Naive B cell (primary cell): ENCODE measurements around the gene ZNF672. TPM values are rescaled to one million over a fixed set of nuclear protein-coding genes. Genes with fewer than 3 reads are reported as not detected.
"Not testable (repeated sequence)": the region's sequence is repeated elsewhere in the genome, so short reads cannot be mapped to it uniquely, and the experiment has no call there.

Experiments
- ATAC-seq, 2 donors: fragments of 150-1000 bp; cut with Tn5 transposase; 2 replicates each; pipeline ENCODE4 v1.10.0; 2021; ENCODE audit warnings: low read depth in 2 of 2, mild to moderate bottlenecking in 2 of 2, moderate library complexity in 2 of 2
- DNase-seq: peaks from one replicate; pipeline ENCODE4 v3.0.0; 2022
- H3K27ac Mint-ChIP-seq, 6 donors: one replicate each; pipeline ENCODE4 v1.8.0; 2020 to 2022; ENCODE audit warnings: mild to moderate bottlenecking in 6 of 6, mixed read lengths in 6 of 6, moderate library complexity in 5 of 6, inconsistent platforms in 2 of 6
- H3K27me3 Mint-ChIP-seq, 3 donors: one replicate each; pipeline ENCODE4 v1.8.0; 2021 to 2022; ENCODE audit warnings: mixed read lengths in 3 of 3, mild to moderate bottlenecking in 1 of 3
- H3K36me3 Mint-ChIP-seq, 2 donors: one replicate each; pipeline ENCODE4 v1.8.0; 2020 to 2022; ENCODE audit warnings: mixed read lengths in 2 of 2, inconsistent platforms in 1 of 2, mild to moderate bottlenecking in 1 of 2
- H3K4me1 Mint-ChIP-seq, 3 donors: one replicate each; pipeline ENCODE4 v1.8.0; 2020 to 2022; ENCODE audit warnings: mixed read lengths in 3 of 3, inconsistent platforms in 1 of 3, mild to moderate bottlenecking in 1 of 3, moderate library complexity in 1 of 3
- H3K4me3 Mint-ChIP-seq, 8 donors: one replicate each; pipeline ENCODE4 v1.8.0; 2020 to 2022; ENCODE audit warnings: mild to moderate bottlenecking in 8 of 8, mixed read lengths in 8 of 8, moderate library complexity in 8 of 8, inconsistent platforms in 2 of 8
- H3K9me3 Mint-ChIP-seq, 7 donors: one replicate each; pipeline ENCODE4 v1.8.0; 2020 to 2022; ENCODE audit warnings: mixed read lengths in 7 of 7, mild to moderate bottlenecking in 5 of 7, inconsistent platforms in 2 of 7, moderate library complexity in 1 of 7
- polyA plus RNA-seq, 6 donors: library from polyadenylated mRNA; unstranded; fragments of 300-500 nt; fragmentation: Illumina TruSeq; gene quantifications; one replicate each; pipeline ENCODE4 v1.2.3, GENCODE V29; 2021; ENCODE audit warnings: low read depth in 6 of 6

The ZNF672 gene
- polyA plus RNA-seq, 6 donors from 2014 or later = 31.7 to 61.5 (median 41.1) TPM

DNA sequence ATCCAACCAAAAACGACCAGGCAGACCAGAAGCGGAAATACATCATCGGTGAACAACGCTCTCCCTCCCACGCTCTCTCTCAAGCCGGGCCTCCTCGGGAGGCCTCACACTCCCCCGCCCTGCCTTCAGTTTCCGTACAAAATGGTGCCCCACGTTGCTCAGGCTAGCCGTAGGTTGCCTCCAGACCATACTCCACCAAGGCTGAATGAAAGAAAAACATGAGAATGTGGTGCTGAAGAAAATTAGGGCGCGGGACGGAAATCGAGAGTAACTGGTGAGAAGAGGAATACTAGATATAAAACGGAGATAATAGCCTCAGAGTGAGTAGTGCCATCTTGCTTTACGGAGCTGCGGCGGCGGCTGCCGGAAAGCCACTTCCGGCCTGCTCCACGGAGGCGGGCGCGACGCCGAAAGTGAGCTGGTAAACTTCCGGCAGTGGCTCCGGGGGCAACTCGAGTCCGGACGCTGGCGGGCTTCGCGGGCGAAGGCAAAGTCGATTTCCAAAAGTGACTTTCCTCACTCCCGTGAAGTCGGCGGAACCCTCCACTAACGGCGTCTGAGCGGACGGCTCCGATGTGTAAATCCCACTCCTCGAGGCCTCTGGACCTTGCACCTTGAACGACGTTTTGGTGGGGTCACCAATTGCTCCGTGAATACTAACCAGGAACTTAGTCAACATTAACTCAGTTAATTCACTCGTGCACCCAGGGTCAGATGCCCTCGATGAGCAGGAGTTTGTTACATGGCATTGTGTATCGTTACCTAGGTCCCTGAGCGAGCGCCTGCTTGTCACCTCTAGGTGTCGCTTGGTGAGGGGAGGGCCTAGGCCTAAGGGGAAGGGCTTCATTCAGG, 11.9 kb upstream of the ZNF672 start, which contains the start of gene SH3BP5L:
SH3BP5L (minus strand) TSS at position 7 of the 852 bp plus-strand sequence. CDS start 980 bp downstream, outside the sequence.
- peaks cover 40 to 59% (median 55%) of the 10 kb centered on the region in 3 donors for H3K4me1 Mint-ChIP-seq
- DNase-seq (peak; percentile 94), ATAC-seq (peak; percentile 81 to 85)
- H3K27me3 Mint-ChIP-seq = no peaks in the 10 kb centered on the region
- peak within 1 kb of the TSS; percentile 95 to 99 (median 98) for H3K27ac Mint-ChIP-seq
- peaks cover 0 to 3% (median 0%) of the 10 kb centered on the region in 7 donors for H3K9me3 Mint-ChIP-seq
- H3K36me3 Mint-ChIP-seq = peaks cover 0 to 25% of the 10 kb centered on the region in 2 donors
- H3K4me3 Mint-ChIP-seq = peak within 1 kb of the TSS; percentile 93 to 100 (median 98)

- DNase-seq = no peak
- H3K4me3 Mint-ChIP-seq = peak overlapping the region in 1 of 8 donors; percentile 41
- ATAC-seq = no peak
- peaks cover 0 to 3% (median 0%) of the 10 kb centered on the region in 7 donors for H3K9me3 Mint-ChIP-seq
- peak overlapping the region in 1 of 6 donors; percentile 82 for H3K27ac Mint-ChIP-seq
- peaks cover 28 to 32% (median 31%) of the 10 kb centered on the region in 3 donors for H3K4me1 Mint-ChIP-seq
- no peaks in the 10 kb centered on the region for H3K27me3 Mint-ChIP-seq
- peaks cover 0 to 25% of the 10 kb centered on the region in 2 donors for H3K36me3 Mint-ChIP-seq
These were observed 9.2 kb upstream of the ZNF672 start for GRCh38 chr1:248828845-248829244.

GRCh38 chr1:248830718-248831017, 7.4 kb upstream of the ZNF672 start:
- not testable (repeated sequence) for H3K4me3 Mint-ChIP-seq, DNase-seq, H3K27ac Mint-ChIP-seq, H3K27me3 Mint-ChIP-seq, H3K36me3 Mint-ChIP-seq, ATAC-seq, H3K9me3 Mint-ChIP-seq
- peaks cover 10 to 15% (median 15%) of the 10 kb centered on the region in 3 donors for H3K4me1 Mint-ChIP-seq

DNA sequence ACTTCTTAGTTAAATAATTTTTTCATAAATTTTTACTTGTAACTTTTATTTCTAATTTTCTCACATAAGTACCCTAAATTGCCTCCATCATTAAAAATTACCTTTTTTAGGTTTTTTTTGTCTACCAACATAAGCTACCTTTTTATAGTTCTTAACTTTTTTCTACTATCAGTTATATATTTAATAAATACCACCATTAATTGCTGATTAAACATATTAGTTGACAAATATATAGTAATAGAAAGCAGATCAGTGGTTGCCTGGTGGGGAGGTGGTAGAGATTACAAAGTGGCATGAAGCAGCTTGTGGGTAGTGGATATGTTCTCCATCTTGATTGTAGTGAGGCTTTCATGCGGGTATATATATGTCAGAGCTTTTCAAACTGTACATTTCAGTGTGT, 6.2 kb upstream of the ZNF672 start:
- Mint-ChIP-seq H3K9me3 (peaks cover 0 to under 1% (median 0%) of the 10 kb centered on the region in 7 donors), H3K27me3 (no peaks in the 10 kb centered on the region), H3K4me1 (peaks cover 2 to 8% (median 7%) of the 10 kb centered on the region in 3 donors), H3K4me3 (no peak overlapping the region), H3K27ac (no peak overlapping the region), H3K36me3 (peaks cover 0 to 2% of the 10 kb centered on the region in 2 donors)
- DNase-seq = no peak
- no peak for ATAC-seq

GRCh38 chr1:248834343-248834940, 3.6 kb upstream of the ZNF672 start:
- no peaks in the 10 kb centered on the region for H3K9me3 Mint-ChIP-seq
- H3K36me3 Mint-ChIP-seq = no peaks in the 10 kb centered on the region
- no peak overlapping the region for H3K27ac Mint-ChIP-seq
- ATAC-seq = no peak
- no peak for DNase-seq
- H3K4me3 Mint-ChIP-seq = no peak overlapping the region
- no peaks in the 10 kb centered on the region for H3K27me3 Mint-ChIP-seq
- peaks cover 6 to 9% (median 7%) of the 10 kb centered on the region in 3 donors for H3K4me1 Mint-ChIP-seq

- Mint-ChIP-seq H3K36me3 (no peaks in the 10 kb centered on the region), H3K9me3 (no peaks in the 10 kb centered on the region), H3K27ac (peak overlapping the region in 2 of 6 donors; percentile 82 to 100), H3K27me3 (no peaks in the 10 kb centered on the region), H3K4me3 (no peak overlapping the region), H3K4me1 (peaks cover 17 to 32% (median 27%) of the 10 kb centered on the region in 3 donors)
- ATAC-seq (no peak), DNase-seq (no peak)
These were observed 811 bp upstream of the ZNF672 start for GRCh38 chr1:248837045-248837780.

DNA sequence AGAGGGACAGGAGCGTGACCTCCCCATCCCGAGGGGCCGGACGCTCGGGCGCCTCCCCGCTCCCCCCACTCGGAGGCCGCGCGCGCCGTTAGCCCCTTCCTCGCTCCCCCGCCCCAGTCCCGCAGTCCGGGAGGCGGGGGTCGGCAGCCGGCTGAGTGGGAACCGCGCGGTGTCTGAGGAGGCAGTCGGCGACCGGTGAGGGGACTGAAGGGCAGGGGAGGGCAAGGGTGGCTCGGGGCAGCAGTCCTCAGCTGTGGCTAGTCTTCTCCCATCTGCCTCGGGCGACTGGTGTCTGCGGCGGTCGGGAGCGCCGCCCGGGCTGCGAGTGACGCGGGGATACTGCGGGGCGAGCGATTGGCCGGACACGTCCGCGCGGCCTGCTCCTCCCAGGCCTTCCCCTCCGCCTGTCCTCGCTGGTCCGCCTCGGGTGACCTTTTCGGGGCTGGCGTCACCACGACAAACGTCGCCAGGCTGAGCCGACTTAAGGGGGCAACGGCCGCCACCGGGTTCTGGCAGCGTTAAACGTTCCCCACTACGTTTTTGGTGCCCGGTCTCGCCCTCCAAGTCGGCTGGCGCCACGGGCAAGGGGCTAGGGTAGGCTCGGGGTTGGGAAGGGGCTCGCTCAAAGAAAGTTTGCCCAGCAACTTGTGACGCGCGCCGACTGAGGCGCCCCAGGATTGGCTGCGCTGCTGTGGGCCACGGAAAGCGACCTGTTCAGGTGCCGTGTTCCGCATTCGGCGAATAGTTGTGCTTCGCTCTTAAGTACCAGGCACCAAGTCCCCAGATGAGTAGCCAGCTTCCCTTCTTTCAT, 538 bp downstream of the ZNF672 start:
- H3K27ac Mint-ChIP-seq = peak overlapping the region in 3 of 6 donors; percentile 99 to 100 (median 99)
- DNase-seq (peak; percentile 91), ATAC-seq (peak; percentile 71 to 72)
- no peak overlapping the region for H3K4me3 Mint-ChIP-seq
- no peaks in the 10 kb centered on the region for H3K27me3 Mint-ChIP-seq
- H3K4me1 Mint-ChIP-seq = peaks cover 21 to 39% (median 31%) of the 10 kb centered on the region in 3 donors
- no peaks in the 10 kb centered on the region for H3K36me3 Mint-ChIP-seq
- H3K9me3 Mint-ChIP-seq = no peaks in the 10 kb centered on the region

DNA sequence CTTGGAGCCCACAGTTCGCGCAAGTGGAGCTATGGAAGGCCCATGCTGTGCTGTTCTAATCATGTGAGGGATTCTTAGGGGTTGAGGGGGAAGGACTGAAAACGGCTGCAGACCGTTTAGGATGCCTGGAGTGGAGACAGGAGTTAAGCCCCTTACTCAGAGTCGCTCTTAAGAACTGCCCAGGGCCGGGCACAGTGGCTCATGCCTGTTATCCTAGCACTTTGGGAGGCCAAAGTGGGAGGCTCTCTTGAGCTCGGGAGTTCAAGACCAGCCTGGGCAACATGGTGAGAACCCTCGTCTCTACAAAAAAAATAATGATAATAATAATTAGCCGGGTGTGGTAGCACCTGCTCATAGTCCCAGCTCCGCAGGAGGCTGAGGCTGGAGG, 1.1 kb downstream of the ZNF672 start:
- no peak for ATAC-seq
- DNase-seq = peak; percentile 24
- H3K27ac Mint-ChIP-seq = peak overlapping the region in 3 of 6 donors; percentile 99 to 100 (median 99)
- H3K36me3 Mint-ChIP-seq = no peaks in the 10 kb centered on the region
- H3K27me3 Mint-ChIP-seq = no peaks in the 10 kb centered on the region
- peaks cover 21 to 41% (median 31%) of the 10 kb centered on the region in 3 donors for H3K4me1 Mint-ChIP-seq
- no peak overlapping the region for H3K4me3 Mint-ChIP-seq
- H3K9me3 Mint-ChIP-seq = no peaks in the 10 kb centered on the region

DNA sequence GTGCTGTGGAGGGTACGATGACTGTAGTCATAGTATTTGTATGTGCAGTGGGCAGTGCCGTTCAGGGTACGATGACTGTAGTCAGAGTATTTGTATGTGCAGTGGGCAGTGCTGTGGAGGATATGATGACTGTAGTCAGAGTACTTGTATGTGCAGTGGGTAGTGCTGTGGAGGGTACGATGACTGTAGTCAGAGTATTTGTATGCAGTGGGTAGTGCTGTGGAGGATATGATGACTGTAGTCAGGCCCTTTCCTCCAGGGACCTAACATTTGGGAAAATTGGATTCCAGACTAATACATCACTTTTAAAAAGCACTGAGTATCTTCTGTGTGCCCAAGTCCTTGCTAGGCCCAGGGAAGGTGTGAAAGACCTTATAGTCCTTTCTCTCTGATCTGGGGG, 2.9 kb downstream of the ZNF672 start:
- DNase-seq (no peak), ATAC-seq (no peak)
- no peaks in the 10 kb centered on the region for H3K27me3 Mint-ChIP-seq
- H3K9me3 Mint-ChIP-seq = no peaks in the 10 kb centered on the region
- H3K4me1 Mint-ChIP-seq = peaks cover 21 to 41% (median 31%) of the 10 kb centered on the region in 3 donors
- H3K4me3 Mint-ChIP-seq = peak overlapping the region in 2 of 8 donors; percentile 38 to 68
- H3K27ac Mint-ChIP-seq = peak overlapping the region in 5 of 6 donors; percentile 15 to 67 (median 40)
- no peaks in the 10 kb centered on the region for H3K36me3 Mint-ChIP-seq

DNA sequence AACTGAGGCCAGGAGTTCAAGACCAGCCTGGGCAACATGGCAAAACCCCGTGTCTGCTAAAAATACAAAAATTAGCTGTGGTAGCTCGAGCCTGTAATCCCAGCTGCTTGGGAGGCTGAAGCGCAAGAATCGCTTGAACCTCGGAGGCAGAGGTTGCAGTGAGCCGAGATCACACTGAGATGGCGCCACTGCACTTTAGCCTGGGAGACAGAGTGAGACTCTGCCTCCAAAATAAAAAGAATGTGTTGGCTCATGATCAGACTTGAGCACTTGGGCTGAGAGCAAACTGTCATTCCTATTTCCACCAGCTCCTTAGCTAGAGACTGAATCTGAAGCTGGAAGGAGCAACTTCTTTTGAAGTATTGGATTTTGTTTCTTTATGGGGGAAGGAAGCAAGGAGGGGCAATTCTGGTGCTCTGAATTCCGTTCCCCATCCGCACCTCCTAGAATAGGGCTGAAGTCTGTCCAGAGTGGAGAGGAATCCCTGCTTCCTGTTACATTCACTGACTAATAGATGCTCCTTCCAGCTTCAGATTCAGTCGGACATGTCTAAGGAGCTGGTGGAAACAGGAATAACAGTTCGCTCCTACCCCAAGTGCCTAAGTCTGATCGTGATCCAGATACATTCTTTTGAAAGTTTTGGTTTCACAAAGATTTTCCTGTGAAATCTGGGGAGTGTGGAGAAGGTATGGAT, 3.8 kb downstream of the ZNF672 start:
- H3K4me3 Mint-ChIP-seq = peak overlapping the region in 1 of 8 donors; percentile 47

DNA sequence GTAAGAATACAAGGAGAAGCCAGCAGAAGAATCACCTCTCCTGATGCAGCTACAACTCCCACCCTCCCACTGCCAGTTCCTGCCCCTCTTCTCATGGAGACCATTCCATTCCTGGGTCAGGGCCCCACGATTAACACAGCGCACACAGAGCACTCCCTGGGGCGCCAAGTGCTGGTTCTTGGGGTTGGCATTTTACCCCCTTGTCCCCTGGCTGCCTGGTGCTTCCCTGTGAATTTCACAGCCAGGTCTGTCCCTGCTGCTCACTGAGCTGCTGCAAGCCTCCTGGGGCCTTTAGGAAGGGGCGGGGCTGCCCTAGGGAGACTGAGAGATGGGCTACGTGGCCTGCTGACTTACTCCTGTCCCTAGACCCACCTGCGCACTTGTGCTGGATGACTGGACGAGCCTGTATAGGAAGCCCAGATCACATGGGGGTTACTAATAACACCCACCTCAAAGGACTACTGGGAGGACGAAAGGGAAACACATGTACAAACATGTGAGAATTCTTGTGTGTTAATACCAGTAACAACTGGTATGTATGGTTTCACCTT, 4.8 kb downstream of the ZNF672 start:
- Mint-ChIP-seq H3K27me3 (no peaks in the 10 kb centered on the region), H3K9me3 (no peaks in the 10 kb centered on the region), H3K4me1 (peaks cover 21 to 41% (median 31%) of the 10 kb centered on the region in 3 donors), H3K4me3 (no peak overlapping the region), H3K36me3 (no peaks in the 10 kb centered on the region), H3K27ac (peak overlapping the region in 2 of 6 donors; percentile 15 to 39)
- no peak for ATAC-seq
- DNase-seq = no peak

More for the DNA sequence above, 3.8 kb downstream of the ZNF672 start:
- no peak for DNase-seq
- Mint-ChIP-seq H3K36me3 (no peaks in the 10 kb centered on the region), H3K4me1 (peaks cover 21 to 41% (median 31%) of the 10 kb centered on the region in 3 donors), H3K9me3 (no peaks in the 10 kb centered on the region), H3K27ac (peak overlapping the region in 5 of 6 donors; percentile 37 to 89 (median 47)), H3K27me3 (no peaks in the 10 kb centered on the region)
- ATAC-seq = no peak

GRCh38 chr1:248843687-248844086, 5.7 kb downstream of the ZNF672 start:
- Mint-ChIP-seq H3K9me3 (no peaks in the 10 kb centered on the region), H3K27ac (peak overlapping the region in 2 of 6 donors; percentile 16 to 51), H3K36me3 (peaks cover 2 to 3% of the 10 kb centered on the region in 2 donors), H3K4me1 (peaks cover 21 to 41% (median 31%) of the 10 kb centered on the region in 3 donors), H3K27me3 (no peaks in the 10 kb centered on the region), H3K4me3 (no peak overlapping the region)
- ATAC-seq = no peak
- no peak for DNase-seq
